ENCODE results near the gene DISC1.

GRCh38 chr1:232029315-232029714, 402.7 kb downstream of the DISC1 start:
- TF ChIP-seq, protein P1, sequence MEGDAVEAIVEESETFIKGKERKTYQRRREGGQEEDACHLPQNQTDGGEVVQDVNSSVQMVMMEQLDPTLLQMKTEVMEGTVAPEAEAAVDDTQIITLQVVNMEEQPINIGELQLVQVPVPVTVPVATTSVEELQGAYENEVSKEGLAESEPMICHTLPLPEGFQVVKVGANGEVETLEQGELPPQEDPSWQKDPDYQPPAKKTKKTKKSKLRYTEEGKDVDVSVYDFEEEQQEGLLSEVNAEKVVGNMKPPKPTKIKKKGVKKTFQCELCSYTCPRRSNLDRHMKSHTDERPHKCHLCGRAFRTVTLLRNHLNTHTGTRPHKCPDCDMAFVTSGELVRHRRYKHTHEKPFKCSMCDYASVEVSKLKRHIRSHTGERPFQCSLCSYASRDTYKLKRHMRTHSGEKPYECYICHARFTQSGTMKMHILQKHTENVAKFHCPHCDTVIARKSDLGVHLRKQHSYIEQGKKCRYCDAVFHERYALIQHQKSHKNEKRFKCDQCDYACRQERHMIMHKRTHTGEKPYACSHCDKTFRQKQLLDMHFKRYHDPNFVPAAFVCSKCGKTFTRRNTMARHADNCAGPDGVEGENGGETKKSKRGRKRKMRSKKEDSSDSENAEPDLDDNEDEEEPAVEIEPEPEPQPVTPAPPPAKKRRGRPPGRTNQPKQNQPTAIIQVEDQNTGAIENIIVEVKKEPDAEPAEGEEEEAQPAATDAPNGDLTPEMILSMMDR (conservative IDR thresholded peaks at IDR 0.05; ENCODE audit: low read depth, low read length) = no peak
- TF ChIP-seq EZH2 (IDR thresholded peaks at IDR 0.05; ENCODE audit: borderline replicate concordance, low read depth, low read length, poor library complexity, severe bottlenecking) = no peak
